ENCODE measurements around the gene TPD52L1.

Gene TPD52L1

GRCh38 chr6:125236536-125237327 lies 83.2 kb downstream of the TPD52L1 start:
- DNase-seq (ENCODE audit: low read depth) = peak; percentile 17
- no peak overlapping the region for H3K4me3 ChIP-seq (replicated peaks; ENCODE audit: low read depth, low read length)
- no peak for TF ChIP-seq CTCF (IDR thresholded peaks at IDR 0.05; ENCODE audit: low read length, missing control alignments)

GRCh38 chr6:125237764-125238163 lies 84.2 kb downstream of the TPD52L1 start:
- no peak for TF ChIP-seq CTCF (IDR thresholded peaks at IDR 0.05; ENCODE audit: low read length, missing control alignments)
- DNase-seq (ENCODE audit: low read depth) = no peak
- H3K4me3 ChIP-seq (replicated peaks; ENCODE audit: low read depth, low read length) = no peak overlapping the region

- no peak overlapping the region for H3K4me3 ChIP-seq (replicated peaks; ENCODE audit: low read depth, low read length)
- DNase-seq (ENCODE audit: low read depth) = no peak
- TF ChIP-seq CTCF (IDR thresholded peaks at IDR 0.05; ENCODE audit: low read length, missing control alignments) = no peak
Measured at GRCh38 chr6:125245109-125245508, 91.5 kb downstream of the TPD52L1 start.

DNA sequence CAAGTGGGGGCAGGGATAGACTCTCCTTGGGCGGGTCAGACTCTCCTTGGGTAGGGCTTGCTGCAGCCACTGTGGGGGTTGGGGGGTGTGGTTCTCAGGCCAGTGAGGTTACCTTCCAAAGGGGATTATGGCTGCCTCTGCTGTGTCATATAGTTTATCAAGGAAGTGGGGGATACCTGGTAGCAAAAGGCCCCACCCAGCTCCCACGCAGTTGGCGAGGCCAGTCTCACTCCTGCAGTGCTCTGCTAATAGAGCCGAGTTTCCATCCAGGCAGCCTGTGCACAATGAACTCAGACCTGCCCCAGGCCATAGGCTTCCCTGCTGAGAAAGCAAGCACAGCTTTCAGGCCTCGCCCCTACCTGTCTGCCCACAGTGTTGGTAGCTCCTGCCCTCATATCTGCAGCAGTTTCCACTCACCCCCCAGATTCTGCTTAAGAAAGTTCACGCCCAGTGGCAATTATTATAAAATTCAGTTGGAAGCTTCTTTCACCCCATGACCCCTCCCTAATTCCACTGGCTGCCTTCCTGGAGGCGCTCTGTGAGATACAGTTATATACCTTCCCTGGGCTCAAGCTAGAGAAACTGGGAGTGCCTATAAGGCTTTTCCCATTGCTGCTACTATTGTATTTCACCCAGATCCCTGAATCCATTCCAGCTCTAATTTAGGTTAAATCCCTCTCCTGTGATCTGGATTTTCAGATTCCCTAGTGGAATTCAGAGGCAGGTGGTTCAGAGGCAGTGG lies 92.1 kb downstream of the TPD52L1 start:
- no peak for DNase-seq (ENCODE audit: low read depth)

DNA sequence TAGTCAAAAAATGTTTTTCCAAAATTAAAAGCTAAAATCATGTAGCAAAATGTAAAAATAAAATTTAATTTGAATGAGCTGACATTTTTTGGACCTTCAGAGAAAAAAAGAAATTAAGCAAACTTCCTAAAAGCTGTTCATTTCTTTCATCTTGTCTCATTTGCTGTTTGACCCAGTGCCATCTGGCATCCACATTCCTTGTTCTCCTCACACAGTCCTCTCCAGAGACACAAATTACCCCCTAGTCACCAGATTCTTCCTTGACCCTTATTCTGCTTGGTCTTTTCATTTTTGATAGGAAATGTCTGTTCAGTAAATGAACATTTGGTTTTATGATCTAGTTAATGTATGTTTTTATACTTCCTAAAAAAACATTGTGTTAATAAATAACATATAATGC lies 93.0 kb downstream of the TPD52L1 start:
- no peak overlapping the region for H3K4me3 ChIP-seq (replicated peaks; ENCODE audit: low read depth, low read length)
- no peak for DNase-seq (ENCODE audit: low read depth)
- no peak for TF ChIP-seq CTCF (IDR thresholded peaks at IDR 0.05; ENCODE audit: low read length, missing control alignments)

More for the DNA sequence above, 92.1 kb downstream of the TPD52L1 start:
- H3K4me3 ChIP-seq (replicated peaks; ENCODE audit: low read depth, low read length) = no peak overlapping the region
- no peak for TF ChIP-seq CTCF (IDR thresholded peaks at IDR 0.05; ENCODE audit: low read length, missing control alignments)

- TF ChIP-seq CTCF (IDR thresholded peaks at IDR 0.05; ENCODE audit: low read length, missing control alignments) = no peak
- no peak overlapping the region for H3K4me3 ChIP-seq (replicated peaks; ENCODE audit: low read depth, low read length)
- DNase-seq (ENCODE audit: low read depth) = no peak
Measured at GRCh38 chr6:125248136-125248535, 94.6 kb downstream of the TPD52L1 start.
